ENCODE data around the gene SCLY. TPM values are rescaled to one million over a fixed set of nuclear protein-coding genes. Genes with fewer than 3 reads are reported as not detected.

SCLY gene
- total and polyA plus RNA-seq, 2 donors (not counting 1 experiment from before 2014, with no cell fraction given) = 5.3 to 16.5 TPM

DNA sequence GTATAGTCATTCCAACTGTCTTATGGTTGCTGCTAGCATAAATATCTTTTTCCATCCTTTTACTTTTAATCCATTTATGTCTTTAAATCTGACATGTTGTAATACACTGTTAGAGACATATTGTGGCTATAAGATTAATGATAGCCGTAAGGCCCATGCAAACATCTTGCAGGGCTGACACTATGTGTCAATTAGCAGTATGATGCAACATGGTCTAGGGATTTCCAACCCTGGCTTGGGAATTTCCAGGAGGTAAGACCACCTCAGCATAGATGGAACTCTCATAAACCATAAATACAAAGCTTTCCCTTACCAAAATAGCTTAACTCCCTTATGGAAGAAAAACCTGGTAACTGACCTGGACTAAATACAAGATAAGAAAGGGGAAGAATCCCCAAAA is 16.5 kb downstream of the SCLY start:
- TF ChIP-seq CTCF (conservative IDR thresholded peaks at IDR 0.05 in 1 of 2, IDR thresholded peaks at IDR 0.05 in 1 of 2; ENCODE audit: low read depth in 1 of 2, low read length in 2 of 2) (no peak), EZH2 (IDR thresholded peaks at IDR 0.05; ENCODE audit: low read length, missing control alignments) (no peak)
- Histone ChIP-seq H3K4me2 (ENCODE audit: extremely low read depth, insufficient read depth, low read length) (no peak overlapping the region), H3K27me3 (ENCODE audit: control insufficient read depth, insufficient read depth, low read length) (no peaks in the 10 kb centered on the region), H3K9me3 (ENCODE audit: control insufficient read depth, insufficient read depth, low read depth, low read length) (no peaks in the 10 kb centered on the region), H3K27ac (ENCODE audit: insufficient read depth, low read length) (no peak overlapping the region), H3K4me3 (replicated peaks in 1 of 4; ENCODE audit: control extremely low read depth in 1 of 4, insufficient read depth in 1 of 4, low read depth in 3 of 4, low read length in 4 of 4) (no peak overlapping the region), H2AFZ (ENCODE audit: low read length) (no peak overlapping the region), H3K36me3 (ENCODE audit: control insufficient read depth, insufficient read depth, low read length) (peaks cover 2% of the 10 kb centered on the region), H3K4me1 (ENCODE audit: control insufficient read depth, extremely low read depth, insufficient read depth, low read length) (no peaks in the 10 kb centered on the region), H3K79me2 (ENCODE audit: control insufficient read depth, insufficient read depth, low read length) (no peaks in the 10 kb centered on the region), H3K9ac (ENCODE audit: insufficient read depth, low read length) (no peak overlapping the region), H4K20me1 (ENCODE audit: control insufficient read depth, extremely low read depth, insufficient read depth, low read length) (no peaks in the 10 kb centered on the region)
- peak in 1 of 2 donors; percentile 6 for DNase-seq (ENCODE audit: low read depth in 2 of 2)

- Histone ChIP-seq H4K20me1 (ENCODE audit: control insufficient read depth, extremely low read depth, insufficient read depth, low read length) (no peaks in the 10 kb centered on the region), H3K27me3 (ENCODE audit: control insufficient read depth, insufficient read depth, low read length) (no peaks in the 10 kb centered on the region), H2AFZ (ENCODE audit: low read length) (no peak overlapping the region), H3K36me3 (ENCODE audit: control insufficient read depth, insufficient read depth, low read length) (peaks cover 2% of the 10 kb centered on the region), H3K4me3 (replicated peaks in 1 of 4; ENCODE audit: control extremely low read depth in 1 of 4, insufficient read depth in 1 of 4, low read depth in 3 of 4, low read length in 4 of 4) (no peak overlapping the region), H3K9ac (ENCODE audit: insufficient read depth, low read length) (no peak overlapping the region), H3K79me2 (ENCODE audit: control insufficient read depth, insufficient read depth, low read length) (no peaks in the 10 kb centered on the region), H3K27ac (ENCODE audit: insufficient read depth, low read length) (no peak overlapping the region), H3K9me3 (ENCODE audit: control insufficient read depth, insufficient read depth, low read depth, low read length) (no peaks in the 10 kb centered on the region), H3K4me2 (ENCODE audit: extremely low read depth, insufficient read depth, low read length) (no peak overlapping the region), H3K4me1 (ENCODE audit: control insufficient read depth, extremely low read depth, insufficient read depth, low read length) (no peaks in the 10 kb centered on the region)
- TF ChIP-seq CTCF (conservative IDR thresholded peaks at IDR 0.05 in 1 of 2, IDR thresholded peaks at IDR 0.05 in 1 of 2; ENCODE audit: low read depth in 1 of 2, low read length in 2 of 2) (no peak), EZH2 (IDR thresholded peaks at IDR 0.05; ENCODE audit: low read length, missing control alignments) (no peak)
- no peak for DNase-seq (ENCODE audit: low read depth in 2 of 2)
Measured at GRCh38 chr2:238079874-238080327, 19.1 kb downstream of the SCLY start.

- H3K27me3 ChIP-seq (ENCODE audit: control insufficient read depth, insufficient read depth, low read length) = no peaks in the 10 kb centered on the region
- H3K4me2 ChIP-seq (ENCODE audit: extremely low read depth, insufficient read depth, low read length) = no peak overlapping the region
- H3K9me3 ChIP-seq (ENCODE audit: control insufficient read depth, insufficient read depth, low read depth, low read length) = no peaks in the 10 kb centered on the region
- TF ChIP-seq EZH2 (IDR thresholded peaks at IDR 0.05; ENCODE audit: low read length, missing control alignments) (no peak), CTCF (conservative IDR thresholded peaks at IDR 0.05 in 1 of 2, IDR thresholded peaks at IDR 0.05 in 1 of 2; ENCODE audit: low read depth in 1 of 2, low read length in 2 of 2) (no peak)
- no peaks in the 10 kb centered on the region for H3K79me2 ChIP-seq (ENCODE audit: control insufficient read depth, insufficient read depth, low read length)
- H3K4me1 ChIP-seq (ENCODE audit: control insufficient read depth, extremely low read depth, insufficient read depth, low read length) = no peaks in the 10 kb centered on the region
- no peak for DNase-seq (ENCODE audit: low read depth in 2 of 2)
- H3K9ac ChIP-seq (ENCODE audit: insufficient read depth, low read length) = no peak overlapping the region
- no peak overlapping the region for H3K27ac ChIP-seq (ENCODE audit: insufficient read depth, low read length)
- no peak overlapping the region for H2AFZ ChIP-seq (ENCODE audit: low read length)
- no peaks in the 10 kb centered on the region for H4K20me1 ChIP-seq (ENCODE audit: control insufficient read depth, extremely low read depth, insufficient read depth, low read length)
- H3K4me3 ChIP-seq (replicated peaks in 1 of 4; ENCODE audit: control extremely low read depth in 1 of 4, insufficient read depth in 1 of 4, low read depth in 3 of 4, low read length in 4 of 4) = no peak overlapping the region
- H3K36me3 ChIP-seq (ENCODE audit: control insufficient read depth, insufficient read depth, low read length) = peaks cover 2% of the 10 kb centered on the region
Measured at GRCh38 chr2:238080518-238080917, 19.7 kb downstream of the SCLY start.
